Measurements from ENCODE around the gene AHCYL2. TPM values are rescaled to one million over a fixed set of nuclear protein-coding genes. Genes with fewer than 3 reads are reported as not detected.

AHCYL2 gene
- total and polyA plus RNA-seq, 2 of the 8 experiments (the other 6 are each of a cell fraction or from before 2014, with no cell fraction given) = 20.7 to 25.4 TPM

GRCh38 chr7:129433847-129434674 lies 209.2 kb downstream of the AHCYL2 start, which contains the start of gene STRIP2:
STRIP2 (plus strand) TSS chr7:129434432; CDS start chr7:129434473, 41 bp downstream.
- Histone ChIP-seq H3K79me1 (ENCODE audit: low read depth, low read length) (no peaks in the 10 kb centered on the region), H3K36me3 (ENCODE audit: control insufficient read depth in 2 of 4, insufficient read depth in 4 of 4, low read length in 3 of 4) (no peaks in the 10 kb centered on the region), H3K4ac (replicated peaks; ENCODE audit: insufficient read length, low read depth, low read length) (peak within 1 kb of the TSS; percentile 50), H2AFZ (ENCODE audit: low read length) (peak within 1 kb of the TSS; percentile 46; the same call in 1 of the 2 replicates), H3K56ac (replicated peaks; ENCODE audit: insufficient read length, low read depth, low read length) (peak within 1 kb of the TSS; percentile 72), H3K9ac (replicated peaks in 1 of 4; ENCODE audit: extremely low read depth in 1 of 4, low read depth in 3 of 4, low read length in 3 of 4) (peak within 1 kb of the TSS; percentile 66 to 96 (median 70)), H3K4me3 (ENCODE audit: extremely low read depth in 1 of 4, insufficient read depth in 2 of 4, low read depth in 3 of 4, low read length in 4 of 4) (peak within 1 kb of the TSS; percentile 74 to 85 (median 76)), H2BK12ac (ENCODE audit: low read depth, low read length) (peak within 1 kb of the TSS; percentile 94; the same call in 1 of the 2 replicates), H3K27me3 (replicated peaks in 1 of 4; ENCODE audit: control insufficient read depth in 3 of 4, extremely low read depth in 1 of 4, insufficient read depth in 3 of 4, low read length in 3 of 4) (peaks cover 0 to 9% (median 3%) of the 10 kb centered on the region in 4 experiments; a peak in 3 of 7 replicates), H2AK5ac (ENCODE audit: low read depth, low read length) (no peak within 1 kb of the TSS), H4K91ac (replicated peaks; ENCODE audit: insufficient read length, low read length) (no peak within 1 kb of the TSS), H3K4me1 (replicated peaks in 1 of 4; ENCODE audit: control insufficient read depth in 3 of 4, insufficient read depth in 4 of 4, low read length in 3 of 4) (peaks cover 0 to 4% (median 2%) of the 10 kb centered on the region in 4 experiments; a peak in 3 of 7 replicates), H4K8ac (ENCODE audit: extremely low read depth, insufficient read depth, low read length) (peak within 1 kb of the TSS; percentile 59; the same call in 1 of the 2 replicates), H3K4me2 (ENCODE audit: insufficient read depth in 1 of 2, low read depth in 2 of 2, low read length in 2 of 2) (peak within 1 kb of the TSS; percentile 86 to 91), H3K23ac (ENCODE audit: insufficient read length) (no peak within 1 kb of the TSS), H3K9me3 (ENCODE audit: insufficient read depth in 2 of 2, low read depth in 1 of 2, low read length in 1 of 2) (no peaks in the 10 kb centered on the region), H3K14ac (ENCODE audit: insufficient read length) (no peak within 1 kb of the TSS), H2BK5ac (ENCODE audit: low read depth, low read length) (peak within 1 kb of the TSS; percentile 87; the same call in 1 of the 2 replicates), H2BK15ac (ENCODE audit: low read length) (peak within 1 kb of the TSS; percentile 73; the same call in 1 of the 2 replicates), H3K79me2 (ENCODE audit: control insufficient read depth in 1 of 2, insufficient read depth in 2 of 2, low read length in 2 of 2) (peaks cover 0 to 3% of the 10 kb centered on the region in 2 experiments; a peak in 1 of 4 replicates), H3K18ac (ENCODE audit: extremely low read depth, low read length) (peak within 1 kb of the TSS; percentile 97), H2BK120ac (replicated peaks; ENCODE audit: low read depth, low read length) (peak within 1 kb of the TSS; percentile 51), H4K20me1 (replicated peaks in 1 of 2; ENCODE audit: control insufficient read depth in 1 of 2, insufficient read depth in 2 of 2, low read length in 2 of 2) (peaks cover 3 to 5% of the 10 kb centered on the region in 2 experiments), H2BK20ac (ENCODE audit: low read length) (no peak within 1 kb of the TSS), H3K23me2 (ENCODE audit: low read depth, low read length) (peaks cover 13% of the 10 kb centered on the region), H4K5ac (ENCODE audit: insufficient read length, low read depth, low read length) (peak within 1 kb of the TSS; percentile 97), H3K27ac (ENCODE audit: low read depth, low read length) (0 out of 2 replicates have a peak within 1 kb of the TSS, but pooled peaks have one; percentile 12)
- ChIA-PET POLR2A (ENCODE audit: partially characterized antibody) (interaction anchor here (0.7 to 3.9 kb wide), 20 partner anchors 9 to 465 kb away, joined by 3 to 18 read pairs (median 4); partner anchors contain the start of genes AHCYL2 and NRF1), CTCF (ENCODE audit: partially characterized antibody) (interaction anchor here (0.6 to 5.3 kb wide), 28 partner anchors 10 to 391 kb away, joined by 3 to 37 read pairs (median 4); no protein-coding TSS in a partner anchor)
- 2% methylated on average over 61 of the region's 75 CpGs; no CpG with 5 or more reads in 1 of the 2 experiments for WGBS, 2 experiments (ENCODE audit: extremely low coverage in 1 of 2, insufficient coverage in 1 of 2, insufficient read length in 1 of 2, insufficient replicate concordance in 2 of 2, low coverage in 1 of 2, low lambda C conversion rate in 2 of 2, missing lambda C conversion rate in 1 of 2)
- FAIRE-seq (no peak), DNase-seq (ENCODE audit: low read depth in 1 of 2, low spot score in 2 of 2) (peak; percentile 81 to 99)
- TF ChIP-seq SIX5 (IDR thresholded peaks at IDR 0.05; ENCODE audit: low read depth, low read length) (no peak), CBX5 (IDR thresholded peaks at IDR 0.05; ENCODE audit: low read depth, low read length) (no peak), POLR2AphosphoS5 (IDR thresholded peaks at IDR 0.05; ENCODE audit: low read depth, low read length) (0 out of 2 replicates have a peak, but pooled peaks have one; percentile 58), SAP30 (IDR thresholded peaks at IDR 0.05; ENCODE audit: insufficient read depth, insufficient replicate concordance, low read length) (no peak), RNF2 (IDR thresholded peaks at IDR 0.05; ENCODE audit: borderline replicate concordance, low read depth, low read length, missing control alignments, poor library complexity, severe bottlenecking) (no peak), JUND (IDR thresholded peaks at IDR 0.05; ENCODE audit: low read length) (no peak), KDM1A (IDR thresholded peaks at IDR 0.05; ENCODE audit: borderline replicate concordance, low read length) (no peak), BACH1 (IDR thresholded peaks at IDR 0.05; ENCODE audit: low read length) (no peak), USF2 (IDR thresholded peaks at IDR 0.05; ENCODE audit: low read length) (no peak)
